Astrocyte (in vitro differentiated cells and primary cell): ENCODE results near the gene PIGO. TPM values are rescaled to one million over a fixed set of nuclear protein-coding genes. Genes with fewer than 3 reads are reported as not detected.

Experiments
- DNase-seq: peaks from one replicate; pipeline ENCODE4 v3.0.0-alpha.2; 2010; ENCODE audit warnings: low read depth
- FAIRE-seq: peaks from 2 replicates; lab custom pipeline; 2011; peaks lifted over from hg19 to GRCh38; lab: Jason Lieb, UNC
- H2AFZ ChIP-seq: 2 replicates; pipeline ENCODE4 v1.6.0; 2012; ENCODE audit warnings: low read depth, low read length, inconsistent platforms
- H3K27ac ChIP-seq: 2 replicates; pipeline ENCODE4 v1.5.1; 2011; ENCODE audit warnings: low read depth, low read length, inconsistent platforms
- H3K27me3 ChIP-seq: 2 replicates; pipeline ENCODE4 v1.6.0; 2011; ENCODE audit warnings: low read length, inconsistent platforms; ENCODE audit not compliant: insufficient read depth
- H3K36me3 ChIP-seq: 2 replicates; pipeline ENCODE4 v1.5.1; 2011; ENCODE audit warnings: low read length, inconsistent platforms; ENCODE audit not compliant: insufficient read depth
- H3K4me1 ChIP-seq: 2 replicates; pipeline ENCODE4 v1.5.1; 2011; ENCODE audit warnings: low read length, inconsistent platforms; ENCODE audit not compliant: insufficient read depth
- H3K4me2 ChIP-seq: 2 replicates; pipeline ENCODE4 v1.6.0; 2012; ENCODE audit warnings: low read length, inconsistent platforms
- H3K4me3 ChIP-seq: 2 replicates; pipeline ENCODE4 v1.5.1; 2011; ENCODE audit warnings: low read depth, mild to moderate bottlenecking, low read length, inconsistent platforms; ENCODE audit not compliant: insufficient read depth
- H3K79me2 ChIP-seq: 2 replicates; pipeline ENCODE4 v1.6.0; 2012; ENCODE audit warnings: mild to moderate bottlenecking, low read length, inconsistent platforms; ENCODE audit not compliant: insufficient read depth
- H3K9ac ChIP-seq: 2 replicates; pipeline ENCODE4 v1.6.0; 2012; ENCODE audit warnings: mild to moderate bottlenecking, low read length, inconsistent platforms
- H3K9me3 ChIP-seq: 2 replicates; pipeline ENCODE4 v1.5.1; 2012; ENCODE audit warnings: low read depth, mild to moderate bottlenecking, low read length, inconsistent platforms; ENCODE audit not compliant: insufficient read depth
- H4K20me1 ChIP-seq: 2 replicates; pipeline ENCODE4 v1.6.0; 2012; ENCODE audit warnings: low read length, inconsistent platforms; ENCODE audit not compliant: insufficient read depth
- H3K27ac Mint-ChIP-seq: one replicate; pipeline ENCODE4 v1.8.0; 2021; ENCODE audit warnings: mild to moderate bottlenecking, mixed read lengths; ENCODE audit not compliant: unreplicated experiment
- H3K27me3 Mint-ChIP-seq: one replicate; pipeline ENCODE4 v1.8.0; 2021; ENCODE audit warnings: low read depth, mixed read lengths; ENCODE audit not compliant: unreplicated experiment
- H3K36me3 Mint-ChIP-seq: one replicate; pipeline ENCODE4 v1.8.0; 2021; ENCODE audit warnings: low read depth, mixed read lengths; ENCODE audit not compliant: unreplicated experiment
- H3K4me1 Mint-ChIP-seq: one replicate; pipeline ENCODE4 v1.8.0; 2021; ENCODE audit warnings: low read depth, mixed read lengths; ENCODE audit not compliant: unreplicated experiment
- H3K4me3 Mint-ChIP-seq: one replicate; pipeline ENCODE4 v1.8.0; 2021; ENCODE audit warnings: mild to moderate bottlenecking, moderate library complexity, mixed read lengths; ENCODE audit not compliant: unreplicated experiment
- H3K9me3 Mint-ChIP-seq: one replicate; pipeline ENCODE4 v1.8.0; 2021; ENCODE audit warnings: mild to moderate bottlenecking, mixed read lengths; ENCODE audit not compliant: unreplicated experiment
- EZH2 ChIP-seq: IDR thresholded peaks from 2 replicates; pipeline ENCODE4 v1.6.1; 2012; ENCODE audit warnings: mild to moderate bottlenecking, low read length, inconsistent platforms; ENCODE audit not compliant: insufficient read depth
- total RNA-seq: library from RNA; stranded (reverse); gene quantifications from 2 replicates; pipeline ENCODE4 v1.2.1, GENCODE V29; 2021
- TF ChIP-seq, protein P1 (sequence below): IDR thresholded peaks from 2 replicates; pipeline ENCODE4 v1.5.1; 2011; ENCODE audit warnings: low read depth, mild to moderate bottlenecking, inconsistent platforms, low read length, moderate library complexity; ENCODE audit not compliant: insufficient read depth

The PIGO gene
- total RNA-seq, 1 donor from 2014 or later, result 19.7 TPM

DNA sequence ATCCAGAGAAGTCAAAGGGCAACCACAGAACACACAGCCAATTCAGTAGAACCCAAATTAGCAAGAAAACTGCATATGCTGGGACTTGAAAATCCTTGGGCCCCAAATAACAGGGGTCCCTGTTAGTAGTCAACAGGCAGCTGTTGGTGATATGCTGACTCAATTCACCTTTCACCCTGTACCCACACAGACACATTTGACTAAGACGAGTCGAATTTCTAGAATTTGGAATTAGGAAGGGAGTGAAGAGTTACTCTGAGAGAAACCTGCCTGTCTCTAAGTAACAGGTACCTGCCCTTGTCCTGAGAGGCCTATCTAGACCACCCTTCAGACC, 23.1 kb downstream of the PIGO start:
- Histone ChIP-seq H4K20me1 (peaks cover 43% of the 10 kb centered on the region), H3K9ac (peak overlapping the region; percentile 56), H2AFZ (peak overlapping the region; percentile 42), H3K4me2 (peak overlapping the region; percentile 74), H3K4me3 (peak overlapping the region; percentile 24), H3K36me3 (peaks cover 16% of the 10 kb centered on the region), H3K9me3 (no peaks in the 10 kb centered on the region), H3K27ac (peak overlapping the region; percentile 79), H3K4me1 (peaks cover 35% of the 10 kb centered on the region), H3K79me2 (peaks cover 60% of the 10 kb centered on the region), H3K27me3 (no peaks in the 10 kb centered on the region)
- FAIRE-seq, result no peak
- H3K27ac Mint-ChIP-seq, result peak overlapping the region; percentile 80
- no peaks in the 10 kb centered on the region for H3K27me3 Mint-ChIP-seq
- H3K4me3 Mint-ChIP-seq, result peak overlapping the region; percentile 40
- DNase-seq, result no peak
- TF ChIP-seq, protein P1, sequence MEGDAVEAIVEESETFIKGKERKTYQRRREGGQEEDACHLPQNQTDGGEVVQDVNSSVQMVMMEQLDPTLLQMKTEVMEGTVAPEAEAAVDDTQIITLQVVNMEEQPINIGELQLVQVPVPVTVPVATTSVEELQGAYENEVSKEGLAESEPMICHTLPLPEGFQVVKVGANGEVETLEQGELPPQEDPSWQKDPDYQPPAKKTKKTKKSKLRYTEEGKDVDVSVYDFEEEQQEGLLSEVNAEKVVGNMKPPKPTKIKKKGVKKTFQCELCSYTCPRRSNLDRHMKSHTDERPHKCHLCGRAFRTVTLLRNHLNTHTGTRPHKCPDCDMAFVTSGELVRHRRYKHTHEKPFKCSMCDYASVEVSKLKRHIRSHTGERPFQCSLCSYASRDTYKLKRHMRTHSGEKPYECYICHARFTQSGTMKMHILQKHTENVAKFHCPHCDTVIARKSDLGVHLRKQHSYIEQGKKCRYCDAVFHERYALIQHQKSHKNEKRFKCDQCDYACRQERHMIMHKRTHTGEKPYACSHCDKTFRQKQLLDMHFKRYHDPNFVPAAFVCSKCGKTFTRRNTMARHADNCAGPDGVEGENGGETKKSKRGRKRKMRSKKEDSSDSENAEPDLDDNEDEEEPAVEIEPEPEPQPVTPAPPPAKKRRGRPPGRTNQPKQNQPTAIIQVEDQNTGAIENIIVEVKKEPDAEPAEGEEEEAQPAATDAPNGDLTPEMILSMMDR, result no peak
- TF ChIP-seq EZH2, result no peak
- H3K36me3 Mint-ChIP-seq, result peaks cover 17% of the 10 kb centered on the region
- H3K4me1 Mint-ChIP-seq, result peaks cover 15% of the 10 kb centered on the region
- H3K9me3 Mint-ChIP-seq, result peaks cover 4% of the 10 kb centered on the region

DNA sequence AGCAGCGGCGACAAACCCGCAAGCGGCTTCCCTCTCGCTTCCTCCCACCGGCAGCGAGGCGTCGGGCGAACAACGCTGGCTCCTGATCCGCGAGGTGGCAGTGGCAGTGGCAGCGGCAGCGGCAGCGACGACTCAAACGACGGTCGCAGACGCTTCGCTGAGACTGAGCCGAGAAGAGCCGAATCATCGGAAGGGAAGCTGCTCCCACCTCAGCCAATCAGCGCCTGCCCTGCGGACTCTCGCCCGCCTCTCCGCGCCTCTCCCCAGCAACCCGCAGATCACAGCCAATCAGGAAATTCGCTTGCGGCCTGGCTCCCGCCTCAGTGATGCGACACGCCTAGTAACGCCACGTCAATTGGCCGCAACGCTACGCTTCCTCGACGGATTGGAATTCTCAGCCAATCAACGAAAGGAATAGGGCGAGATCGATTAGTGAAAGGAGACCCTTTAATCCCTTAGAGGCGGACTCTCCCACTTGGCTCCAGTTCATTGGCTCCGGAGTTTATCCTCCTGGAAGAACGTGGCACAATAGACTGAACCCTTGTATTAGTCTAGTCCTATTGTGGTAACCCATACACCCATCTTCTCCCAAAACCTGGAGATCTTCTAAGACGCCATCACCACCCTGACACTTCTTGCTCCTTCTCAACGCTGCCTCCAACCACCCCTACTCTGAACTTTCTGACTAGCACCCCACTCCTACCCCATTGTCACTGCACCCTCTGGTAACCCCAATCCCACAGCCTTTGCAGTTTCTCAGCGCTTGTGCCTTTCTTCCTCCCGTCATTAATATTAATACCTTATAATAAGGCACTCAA, 23.7 kb downstream of the PIGO start, which contains the start of gene VCP:
TSS of gene VCP (minus strand) at position 165 of the 818 bp plus-strand sequence. CDS start 272 bp downstream, outside the sequence.
- H3K36me3 Mint-ChIP-seq, result peaks cover 21% of the 10 kb centered on the region
- peaks cover 20% of the 10 kb centered on the region for H3K4me1 Mint-ChIP-seq

More for the DNA sequence above, 23.7 kb downstream of the PIGO start, which contains the start of gene VCP:
- peak within 1 kb of the TSS; percentile 97 for H3K4me3 ChIP-seq
- peak within 1 kb of the TSS; percentile 99 for H3K9ac ChIP-seq
- peak within 1 kb of the TSS; percentile 87 for H3K4me2 ChIP-seq
- peak; percentile 98 for DNase-seq
- H3K36me3 ChIP-seq, result peaks cover 21% of the 10 kb centered on the region
- peaks cover 60% of the 10 kb centered on the region for H3K79me2 ChIP-seq
- peak within 1 kb of the TSS; percentile 98 for H3K4me3 Mint-ChIP-seq
- no peaks in the 10 kb centered on the region for H3K9me3 ChIP-seq
- peaks cover 45% of the 10 kb centered on the region for H4K20me1 ChIP-seq
- H3K9me3 Mint-ChIP-seq, result peaks cover 4% of the 10 kb centered on the region
- H3K27ac Mint-ChIP-seq, result peak within 1 kb of the TSS; percentile 93
- no peaks in the 10 kb centered on the region for H3K27me3 Mint-ChIP-seq
- peak within 1 kb of the TSS; percentile 95 for H3K27ac ChIP-seq
- H2AFZ ChIP-seq, result peak within 1 kb of the TSS; percentile 42
- no peaks in the 10 kb centered on the region for H3K27me3 ChIP-seq
- peaks cover 31% of the 10 kb centered on the region for H3K4me1 ChIP-seq
- TF ChIP-seq EZH2, result no peak
- TF ChIP-seq, protein P1, result no peak
- peak; percentile 91 for FAIRE-seq
